KMS-11 (cell line): ENCODE data around the gene GON7.
"Not testable (repeated sequence)": the region's sequence is repeated elsewhere in the genome, so short reads cannot be mapped to it uniquely, and the experiment has no call there.

Experiments
- H2AFZ ChIP-seq: fragments of 200-600 bp; sonication (generic); 2 replicates; pipeline ENCODE4 v1.6.1; 2016; ENCODE audit warnings: antibody characterized with exemption, mixed run types, low read depth
- H3K27ac ChIP-seq: fragments of 200-600 bp; sonication (generic); 2 replicates; pipeline ENCODE4 v1.6.1; 2016; ENCODE audit warnings: mild to moderate bottlenecking, mixed run types
- H3K27me3 ChIP-seq: fragments of 200-600 bp; sonication (generic); 2 replicates; pipeline ENCODE4 v1.6.1; 2017; ENCODE audit warnings: mild to moderate bottlenecking, low read depth, mixed run types, moderate library complexity; ENCODE audit not compliant: insufficient read depth
- H3K36me3 ChIP-seq: fragments of 200-600 bp; sonication (generic); 2 replicates; pipeline ENCODE4 v1.6.1; 2017; ENCODE audit warnings: mild to moderate bottlenecking, mixed run types; ENCODE audit not compliant: insufficient read depth
- H3K4me1 ChIP-seq: fragments of 200-600 bp; sonication (generic); 2 replicates; pipeline ENCODE4 v1.6.1; 2016; ENCODE audit warnings: mild to moderate bottlenecking, low read depth, mixed run types; ENCODE audit not compliant: poor library complexity, severe bottlenecking
- H3K4me2 ChIP-seq: fragments of 200-600 bp; sonication (generic); 2 replicates; pipeline ENCODE4 v1.7.0; 2016; ENCODE audit warnings: mild to moderate bottlenecking, mixed run types
- H3K4me3 ChIP-seq: fragments of 200-600 bp; sonication (generic); IDR thresholded peaks from 2 replicates; pipeline ENCODE4 v1.6.1; 2017; ENCODE audit warnings: low read depth, low read length, mixed read lengths; ENCODE audit not compliant: insufficient read depth
- H3K79me2 ChIP-seq: fragments of 200-600 bp; sonication (generic); 2 replicates; pipeline ENCODE4 v1.6.1; 2016; ENCODE audit warnings: low read depth, mixed run types; ENCODE audit not compliant: insufficient read depth
- H3K9ac ChIP-seq: fragments of 200-600 bp; sonication (generic); 2 replicates; pipeline ENCODE4 v1.6.1; 2016; ENCODE audit warnings: mild to moderate bottlenecking, mixed run types
- H4K20me1 ChIP-seq: fragments of 200-600 bp; sonication (generic); 2 replicates; pipeline ENCODE4 v1.6.1; 2016; ENCODE audit warnings: mild to moderate bottlenecking, mixed run types; ENCODE audit not compliant: insufficient read depth
- CTCF ChIP-seq: fragments of 200-600 bp; sonication (generic); conservative IDR thresholded peaks from 2 replicates; pipeline ENCODE4 v1.6.1; 2017; ENCODE audit warnings: low read depth, mild to moderate bottlenecking, antibody characterized with exemption, low read length, moderate library complexity, mixed read lengths

GON7 gene

DNA sequence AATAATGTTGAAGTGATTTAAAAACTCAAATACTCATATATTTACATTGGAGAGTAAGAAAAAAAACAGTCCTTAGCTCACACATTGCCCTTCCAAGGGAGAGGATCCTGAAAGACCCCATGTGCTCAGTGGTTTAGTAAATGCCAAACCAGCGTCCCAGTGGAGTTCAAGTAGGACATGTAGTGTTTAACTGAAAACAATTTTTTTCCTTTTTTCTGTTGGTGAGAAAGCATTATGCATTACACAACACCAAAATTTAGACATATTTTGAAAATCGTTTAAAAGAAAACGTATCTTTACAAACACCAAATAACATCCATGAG, 33.8 kb upstream of the GON7 start:
- Histone ChIP-seq H3K36me3 (no peaks in the 10 kb centered on the region), H3K9ac (no peak overlapping the region), H2AFZ (no peak overlapping the region), H3K79me2 (no peaks in the 10 kb centered on the region), H3K4me1 (no peaks in the 10 kb centered on the region), H3K4me3 (no peak overlapping the region), H3K27me3 (no peaks in the 10 kb centered on the region), H4K20me1 (no peaks in the 10 kb centered on the region), H3K27ac (no peak overlapping the region), H3K4me2 (no peak overlapping the region)
- TF ChIP-seq CTCF = no peak

- no peak overlapping the region for H3K4me3 ChIP-seq
- H3K4me1 ChIP-seq = no peaks in the 10 kb centered on the region
- no peak for TF ChIP-seq CTCF
- no peak overlapping the region for H3K27ac ChIP-seq
- H3K4me2 ChIP-seq = no peak overlapping the region
- no peaks in the 10 kb centered on the region for H4K20me1 ChIP-seq
- H2AFZ ChIP-seq = no peak overlapping the region
- H3K9ac ChIP-seq = no peak overlapping the region
- H3K79me2 ChIP-seq = no peaks in the 10 kb centered on the region
- H3K36me3 ChIP-seq = no peaks in the 10 kb centered on the region
- H3K27me3 ChIP-seq = no peaks in the 10 kb centered on the region
Observed at GRCh38 chr14:93239869-93240677, 33.2 kb upstream of the GON7 start.

DNA sequence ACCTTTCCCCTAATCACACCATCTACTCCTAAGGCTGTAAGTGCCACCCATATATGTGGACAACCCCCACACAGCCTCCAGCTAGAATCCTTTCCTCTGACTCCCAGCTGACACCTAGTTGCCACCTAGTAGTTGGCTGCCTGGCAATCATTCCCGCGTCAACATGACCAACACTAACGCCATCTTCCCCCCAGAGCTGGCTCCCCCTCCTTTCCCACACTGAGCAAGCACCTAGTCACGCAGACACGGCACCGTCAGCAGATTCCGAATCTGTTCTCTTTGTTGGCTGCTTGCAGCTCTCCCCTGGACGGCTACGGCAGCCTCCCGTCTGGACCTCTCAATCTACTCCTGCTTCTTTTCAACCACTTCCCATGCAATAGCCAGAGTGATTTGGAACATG, 27.9 kb upstream of the GON7 start:
- no peaks in the 10 kb centered on the region for H3K79me2 ChIP-seq
- H3K27ac ChIP-seq = no peak overlapping the region
- no peak overlapping the region for H3K4me2 ChIP-seq
- H3K4me3 ChIP-seq = no peak overlapping the region
- no peak overlapping the region for H2AFZ ChIP-seq
- H3K9ac ChIP-seq = no peak overlapping the region
- no peaks in the 10 kb centered on the region for H3K36me3 ChIP-seq
- TF ChIP-seq CTCF = no peak
- H3K27me3 ChIP-seq = no peaks in the 10 kb centered on the region
- no peaks in the 10 kb centered on the region for H3K4me1 ChIP-seq
- H4K20me1 ChIP-seq = no peaks in the 10 kb centered on the region

GRCh38 chr14:93233078-93233477, 26.2 kb upstream of the GON7 start:
- H3K36me3 ChIP-seq, H3K4me2 ChIP-seq, H3K4me1 ChIP-seq, H3K79me2 ChIP-seq, H4K20me1 ChIP-seq, H2AFZ ChIP-seq, H3K27me3 ChIP-seq, H3K9ac ChIP-seq, H3K27ac ChIP-seq, H3K4me3 ChIP-seq: not testable (repeated sequence)

DNA sequence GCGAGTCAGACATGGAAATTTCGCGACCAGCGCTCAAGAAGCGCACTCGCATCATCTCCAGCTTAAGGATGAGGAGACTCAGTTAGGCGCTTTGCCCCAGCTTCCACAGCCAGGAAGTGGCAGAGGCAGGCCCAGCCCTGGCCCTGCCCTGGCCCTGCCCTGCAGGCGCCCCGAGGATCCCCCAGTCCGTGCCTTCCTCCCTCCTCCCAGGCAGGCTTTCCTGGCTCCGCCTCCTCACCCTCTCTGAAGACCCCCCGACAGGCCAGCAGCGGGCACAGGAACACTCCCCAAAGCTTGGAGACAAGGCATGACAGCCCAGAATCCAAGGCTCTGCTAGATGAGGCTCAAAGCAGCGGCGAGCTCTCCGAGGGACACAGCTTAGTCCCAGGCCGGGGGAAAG, 25.3 kb upstream of the GON7 start:
- TF ChIP-seq CTCF = no peak
- Histone ChIP-seq H3K9ac (no peak overlapping the region), H3K27ac (no peak overlapping the region), H3K4me2 (no peak overlapping the region), H3K79me2 (no peaks in the 10 kb centered on the region), H3K36me3 (no peaks in the 10 kb centered on the region), H3K4me3 (no peak overlapping the region), H3K27me3 (no peaks in the 10 kb centered on the region), H4K20me1 (no peaks in the 10 kb centered on the region), H2AFZ (no peak overlapping the region), H3K4me1 (no peaks in the 10 kb centered on the region)
